NCI-H510A treated with DMSO at 0.1 percent for 48 hours (cell line): ENCODE results near the gene FTMT.
"Not testable (repeated sequence)": the region's sequence is repeated elsewhere in the genome, so short reads cannot be mapped to it uniquely, and the experiment has no call there.

Source experiments
- DNase-seq: peaks from one replicate; lab custom pipeline; 2025; lab: John Stamatoyannopoulos, UW

Gene FTMT

GRCh38 chr5:121851643-121852574 is at the start of gene FTMT:
FTMT (plus strand) TSS chr5:121851882; CDS start chr5:121851964, 82 bp downstream.
- DNase-seq = no peak

GRCh38 chr5:121805251-121805650 is 46.4 kb upstream of the FTMT start:
- DNase-seq = not testable (repeated sequence)

GRCh38 chr5:121805911-121806310 is 45.8 kb upstream of the FTMT start:
- no peak for DNase-seq

- no peak for DNase-seq
Observed at GRCh38 chr5:121816164-121816563, 35.5 kb upstream of the FTMT start.

GRCh38 chr5:121819682-121820261 is 31.9 kb upstream of the FTMT start:
- DNase-seq = no peak

- no peak for DNase-seq
Observed at GRCh38 chr5:121833617-121834016, 18.1 kb upstream of the FTMT start.

- no peak for DNase-seq
Observed at GRCh38 chr5:121834021-121834420, 17.7 kb upstream of the FTMT start.

GRCh38 chr5:121841892-121842291 is 9.8 kb upstream of the FTMT start:
- DNase-seq = no peak

- no peak for DNase-seq
Observed at GRCh38 chr5:121850272-121850671, 1.4 kb upstream of the FTMT start.

- no peak for DNase-seq
Observed at GRCh38 chr5:121853850-121854249, 2.2 kb downstream of the FTMT start.

GRCh38 chr5:121862801-121863200 is 11.1 kb downstream of the FTMT start:
- no peak for DNase-seq

GRCh38 chr5:121863753-121864285 is 12.1 kb downstream of the FTMT start:
- no peak for DNase-seq

- DNase-seq = no peak
Observed at GRCh38 chr5:121867403-121867802, 15.7 kb downstream of the FTMT start.

- DNase-seq = no peak
Observed at GRCh38 chr5:121870489-121870888, 18.8 kb downstream of the FTMT start.

- DNase-seq = no peak
Observed at GRCh38 chr5:121872856-121873255, 21.2 kb downstream of the FTMT start.

GRCh38 chr5:121873409-121873808 is 21.7 kb downstream of the FTMT start:
- no peak for DNase-seq

GRCh38 chr5:121885630-121886029 is 33.9 kb downstream of the FTMT start:
- no peak for DNase-seq

- no peak for DNase-seq
Observed at GRCh38 chr5:121887727-121888126, 36.0 kb downstream of the FTMT start.

- DNase-seq = no peak
Observed at GRCh38 chr5:121890297-121890858, 38.7 kb downstream of the FTMT start.

- no peak for DNase-seq
Observed at GRCh38 chr5:121897341-121897740, 45.7 kb downstream of the FTMT start.

GRCh38 chr5:121899346-121899745 is 47.7 kb downstream of the FTMT start:
- DNase-seq = no peak
